ENCODE results near the gene AGRN.

AGRN gene

GRCh38 chr1:1071486-1072298 is 51.8 kb downstream of the AGRN start:
- Histone ChIP-seq H3K27ac (ENCODE audit: insufficient read depth in 1 of 2, low read depth in 1 of 2, low read length in 2 of 2, poor library complexity in 1 of 2, severe bottlenecking in 2 of 2) (no peak overlapping the region), H3K27me3 (replicated peaks in 2 of 5; ENCODE audit: control insufficient read depth in 4 of 5, insufficient read depth in 5 of 5, low read length in 4 of 5) (peaks cover 0 to 31% (median 0%) of the 10 kb centered on the region in 5 experiments), H3K4me1 (ENCODE audit: control extremely low read depth in 1 of 4, control insufficient read depth in 4 of 4, insufficient read depth in 4 of 4, low read length in 3 of 4) (peaks cover 0 to 20% (median 15%) of the 10 kb centered on the region in 4 experiments), H3K36me3 (ENCODE audit: control insufficient read depth in 4 of 4, insufficient read depth in 4 of 4, low read length in 3 of 4) (no peaks in the 10 kb centered on the region), H3K9me3 (ENCODE audit: control extremely low read depth in 1 of 5, control insufficient read depth in 4 of 5, insufficient read depth in 2 of 5, low read depth in 1 of 5, low read length in 4 of 5) (no peaks in the 10 kb centered on the region), H3K4me3 (ENCODE audit: control insufficient read depth in 1 of 7, extremely low read depth in 1 of 7, insufficient read depth in 4 of 7, low read depth in 2 of 7, low read length in 6 of 7) (no peak overlapping the region)
- ChIA-PET CTCF (no interaction called here), POLR2A (no interaction called here)
- WGBS (ENCODE audit: insufficient coverage): 93% methylated on average over 53 of the region's 56 CpGs
- DNase-seq: no peak

GRCh38 chr1:1072299-1072848 is 52.5 kb downstream of the AGRN start:
- POLR2A ChIA-PET: no interaction called here
- no peaks in the 10 kb centered on the region for H3K9me3 ChIP-seq (ENCODE audit: control extremely low read depth in 1 of 5, control insufficient read depth in 4 of 5, insufficient read depth in 2 of 5, low read depth in 1 of 5, low read length in 4 of 5)
- DNase-seq: no peak
- 93% methylated on average over 20 of the region's 21 CpGs for WGBS (ENCODE audit: insufficient coverage)
- H3K4me1 ChIP-seq (ENCODE audit: control extremely low read depth in 1 of 4, control insufficient read depth in 4 of 4, insufficient read depth in 4 of 4, low read length in 3 of 4): peaks cover 0 to 20% (median 15%) of the 10 kb centered on the region in 4 experiments
- peaks cover 0 to 27% (median 0%) of the 10 kb centered on the region in 5 experiments for H3K27me3 ChIP-seq (replicated peaks in 2 of 5; ENCODE audit: control insufficient read depth in 4 of 5, insufficient read depth in 5 of 5, low read length in 4 of 5)
- CTCF ChIA-PET: no interaction called here
- H3K36me3 ChIP-seq (ENCODE audit: control insufficient read depth in 4 of 4, insufficient read depth in 4 of 4, low read length in 3 of 4): no peaks in the 10 kb centered on the region
- no peak overlapping the region for H3K27ac ChIP-seq (ENCODE audit: insufficient read depth in 1 of 2, low read depth in 1 of 2, low read length in 2 of 2, poor library complexity in 1 of 2, severe bottlenecking in 2 of 2)
- H3K4me3 ChIP-seq (ENCODE audit: control insufficient read depth in 1 of 7, extremely low read depth in 1 of 7, insufficient read depth in 4 of 7, low read depth in 2 of 7, low read length in 6 of 7): no peak overlapping the region

GRCh38 chr1:1072849-1073742 is 53.2 kb downstream of the AGRN start:
- ChIA-PET CTCF (no interaction called here), POLR2A (no interaction called here)
- WGBS (ENCODE audit: insufficient coverage): 95% methylated on average over 22 of the region's 28 CpGs
- H3K27ac ChIP-seq (ENCODE audit: insufficient read depth in 1 of 2, low read depth in 1 of 2, low read length in 2 of 2, poor library complexity in 1 of 2, severe bottlenecking in 2 of 2): no peak overlapping the region
- no peak overlapping the region for H3K4me3 ChIP-seq (ENCODE audit: control insufficient read depth in 1 of 7, extremely low read depth in 1 of 7, insufficient read depth in 4 of 7, low read depth in 2 of 7, low read length in 6 of 7)
- H3K4me1 ChIP-seq (ENCODE audit: control extremely low read depth in 1 of 4, control insufficient read depth in 4 of 4, insufficient read depth in 4 of 4, low read length in 3 of 4): peaks cover 0 to 17% (median 12%) of the 10 kb centered on the region in 4 experiments
- H3K9me3 ChIP-seq (ENCODE audit: control extremely low read depth in 1 of 5, control insufficient read depth in 4 of 5, insufficient read depth in 2 of 5, low read depth in 1 of 5, low read length in 4 of 5): no peaks in the 10 kb centered on the region
- DNase-seq: no peak
- H3K27me3 ChIP-seq (replicated peaks in 2 of 5; ENCODE audit: control insufficient read depth in 4 of 5, insufficient read depth in 5 of 5, low read length in 4 of 5): peaks cover 0 to 20% (median 0%) of the 10 kb centered on the region in 5 experiments
- no peaks in the 10 kb centered on the region for H3K36me3 ChIP-seq (ENCODE audit: control insufficient read depth in 4 of 4, insufficient read depth in 4 of 4, low read length in 3 of 4)

GRCh38 chr1:1073743-1074587 is 54.0 kb downstream of the AGRN start, which contains the start of gene RNF223:
RNF223 (minus strand) TSS chr1:1074306; CDS start chr1:1072566, 1,740 bp downstream.
- POLR2A ChIA-PET: interaction anchor here (0.6 kb wide), 1 partner anchor 139 kb away, joined by 3 read pairs; no protein-coding TSS in a partner anchor
- H3K9me3 ChIP-seq (ENCODE audit: control extremely low read depth in 1 of 5, control insufficient read depth in 4 of 5, insufficient read depth in 2 of 5, low read depth in 1 of 5, low read length in 4 of 5): no peaks in the 10 kb centered on the region
- H3K27me3 ChIP-seq (replicated peaks in 2 of 5; ENCODE audit: control insufficient read depth in 4 of 5, insufficient read depth in 5 of 5, low read length in 4 of 5): peaks cover 0 to 18% (median 0%) of the 10 kb centered on the region in 5 experiments
- no peak within 1 kb of the TSS for H3K4me3 ChIP-seq (ENCODE audit: control insufficient read depth in 1 of 7, extremely low read depth in 1 of 7, insufficient read depth in 4 of 7, low read depth in 2 of 7, low read length in 6 of 7)
- no peak for DNase-seq
- peaks cover 0 to 10% (median 7%) of the 10 kb centered on the region in 4 experiments for H3K4me1 ChIP-seq (ENCODE audit: control extremely low read depth in 1 of 4, control insufficient read depth in 4 of 4, insufficient read depth in 4 of 4, low read length in 3 of 4)
- CTCF ChIA-PET: interaction anchor here (0.9 kb wide), 1 partner anchor 34 kb away, joined by 3 read pairs; no protein-coding TSS in a partner anchor
- H3K27ac ChIP-seq (ENCODE audit: insufficient read depth in 1 of 2, low read depth in 1 of 2, low read length in 2 of 2, poor library complexity in 1 of 2, severe bottlenecking in 2 of 2): no peak within 1 kb of the TSS
- H3K36me3 ChIP-seq (ENCODE audit: control insufficient read depth in 4 of 4, insufficient read depth in 4 of 4, low read length in 3 of 4): no peaks in the 10 kb centered on the region
- WGBS (ENCODE audit: insufficient coverage): 94% methylated on average over 25 of the region's 35 CpGs

GRCh38 chr1:1074631-1075147 is 54.8 kb downstream of the AGRN start:
- Histone ChIP-seq H3K36me3 (ENCODE audit: control insufficient read depth in 4 of 4, insufficient read depth in 4 of 4, low read length in 3 of 4) (no peaks in the 10 kb centered on the region), H3K4me3 (ENCODE audit: control insufficient read depth in 1 of 7, extremely low read depth in 1 of 7, insufficient read depth in 4 of 7, low read depth in 2 of 7, low read length in 6 of 7) (no peak overlapping the region), H3K27ac (ENCODE audit: insufficient read depth in 1 of 2, low read depth in 1 of 2, low read length in 2 of 2, poor library complexity in 1 of 2, severe bottlenecking in 2 of 2) (no peak overlapping the region), H3K4me1 (ENCODE audit: control extremely low read depth in 1 of 4, control insufficient read depth in 4 of 4, insufficient read depth in 4 of 4, low read length in 3 of 4) (peaks cover 0 to 10% (median 6%) of the 10 kb centered on the region in 4 experiments), H3K27me3 (replicated peaks in 2 of 5; ENCODE audit: control insufficient read depth in 4 of 5, insufficient read depth in 5 of 5, low read length in 4 of 5) (peaks cover 0 to 19% (median 0%) of the 10 kb centered on the region in 5 experiments), H3K9me3 (ENCODE audit: control extremely low read depth in 1 of 5, control insufficient read depth in 4 of 5, insufficient read depth in 2 of 5, low read depth in 1 of 5, low read length in 4 of 5) (no peaks in the 10 kb centered on the region)
- POLR2A ChIA-PET: interaction anchor here (0.6 kb wide), 1 partner anchor 138 kb away, joined by 3 read pairs; no protein-coding TSS in a partner anchor
- CTCF ChIA-PET: interaction anchor here (0.9 kb wide), 1 partner anchor 35 kb away, joined by 3 read pairs; no protein-coding TSS in a partner anchor
- 96% methylated on average over 10 of the region's 14 CpGs for WGBS (ENCODE audit: insufficient coverage)
- no peak for DNase-seq
